ENCODE results near the gene MTUS2. TPM values are rescaled to one million over a fixed set of nuclear protein-coding genes. Genes with fewer than 3 reads are reported as not detected.

Gene MTUS2
- total RNA-seq, 1 experiment from 2014 or later: 0.11 TPM

DNA sequence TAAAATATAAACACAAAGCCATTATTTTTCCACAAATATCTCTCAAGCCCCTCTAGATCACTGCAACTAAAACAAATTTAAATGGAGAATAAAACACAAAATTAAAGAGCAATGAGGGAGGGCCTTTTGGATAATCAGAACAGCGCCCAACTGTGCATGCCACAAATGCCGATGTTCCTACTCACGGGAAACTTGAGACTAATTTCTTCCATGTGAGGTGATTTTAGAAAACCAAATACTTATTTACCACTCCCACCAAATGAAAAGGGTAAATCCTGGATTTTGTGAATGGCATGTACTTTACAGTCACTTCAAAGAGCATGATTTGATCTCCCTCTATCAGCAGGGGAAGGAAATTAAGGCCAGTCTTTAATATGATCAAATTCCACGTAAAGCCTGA is 700.5 kb downstream of the MTUS2 start:
- DNase-seq (ENCODE audit: low spot score): peak; percentile 73
- Histone ChIP-seq H3K36me3 (ENCODE audit: insufficient read depth, low read length, poor library complexity, severe bottlenecking) (peaks cover 69% of the 10 kb centered on the region), H3K9me3 (ENCODE audit: low read depth, low read length, poor library complexity, severe bottlenecking) (no peaks in the 10 kb centered on the region), H3K27me3 (replicated peaks; ENCODE audit: insufficient read depth, low read depth, low read length, poor library complexity) (no peaks in the 10 kb centered on the region), H3K4me3 (ENCODE audit: low read depth, low read length, poor library complexity, severe bottlenecking) (no peak overlapping the region), H3K27ac (ENCODE audit: low read depth, low read length, poor library complexity, severe bottlenecking) (no peak overlapping the region), H3K4me1 (ENCODE audit: insufficient read depth, low read length, poor library complexity, severe bottlenecking) (peaks cover 4% of the 10 kb centered on the region)
- POLR2A ChIA-PET (ENCODE audit: low non-redundant PET): no interaction called here
- no TSS peak for BruUV-seq (replicated peaks)
- CTCF ChIA-PET: no interaction called here
- intact Hi-C loops (cut with micrococcal nuclease; ENCODE audit: unreplicated experiment): no loop called here
- no peak for TF ChIP-seq EZH2 (IDR thresholded peaks at IDR 0.05; ENCODE audit: borderline replicate concordance, low read depth, low read length, poor library complexity, severe bottlenecking)
- TF ChIP-seq, protein P1, sequence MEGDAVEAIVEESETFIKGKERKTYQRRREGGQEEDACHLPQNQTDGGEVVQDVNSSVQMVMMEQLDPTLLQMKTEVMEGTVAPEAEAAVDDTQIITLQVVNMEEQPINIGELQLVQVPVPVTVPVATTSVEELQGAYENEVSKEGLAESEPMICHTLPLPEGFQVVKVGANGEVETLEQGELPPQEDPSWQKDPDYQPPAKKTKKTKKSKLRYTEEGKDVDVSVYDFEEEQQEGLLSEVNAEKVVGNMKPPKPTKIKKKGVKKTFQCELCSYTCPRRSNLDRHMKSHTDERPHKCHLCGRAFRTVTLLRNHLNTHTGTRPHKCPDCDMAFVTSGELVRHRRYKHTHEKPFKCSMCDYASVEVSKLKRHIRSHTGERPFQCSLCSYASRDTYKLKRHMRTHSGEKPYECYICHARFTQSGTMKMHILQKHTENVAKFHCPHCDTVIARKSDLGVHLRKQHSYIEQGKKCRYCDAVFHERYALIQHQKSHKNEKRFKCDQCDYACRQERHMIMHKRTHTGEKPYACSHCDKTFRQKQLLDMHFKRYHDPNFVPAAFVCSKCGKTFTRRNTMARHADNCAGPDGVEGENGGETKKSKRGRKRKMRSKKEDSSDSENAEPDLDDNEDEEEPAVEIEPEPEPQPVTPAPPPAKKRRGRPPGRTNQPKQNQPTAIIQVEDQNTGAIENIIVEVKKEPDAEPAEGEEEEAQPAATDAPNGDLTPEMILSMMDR (conservative IDR thresholded peaks at IDR 0.05; ENCODE audit: low read depth, low read length): no peak

DNA sequence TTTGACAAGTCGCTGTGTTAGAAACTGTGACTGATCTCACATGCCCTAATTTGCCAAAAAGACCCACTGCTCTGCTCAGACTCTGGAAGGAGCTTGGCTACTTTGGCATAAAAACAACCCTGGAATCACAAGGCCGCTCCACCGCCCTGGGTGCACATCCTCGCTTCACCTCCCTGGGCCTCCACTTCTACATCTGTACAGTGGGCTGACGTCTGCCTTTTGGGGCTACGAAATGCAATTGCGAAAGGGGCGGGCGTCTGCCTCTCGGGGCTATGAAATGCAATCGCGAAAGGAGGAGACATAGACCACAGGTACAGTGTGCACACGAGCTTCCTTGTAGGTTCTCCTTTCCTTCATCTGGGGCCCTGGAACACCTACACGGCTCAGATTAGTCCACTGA is 701.2 kb downstream of the MTUS2 start:
- Histone ChIP-seq H3K36me3 (ENCODE audit: insufficient read depth, low read length, poor library complexity, severe bottlenecking) (peaks cover 63% of the 10 kb centered on the region), H3K27ac (ENCODE audit: low read depth, low read length, poor library complexity, severe bottlenecking) (no peak overlapping the region), H3K9me3 (ENCODE audit: low read depth, low read length, poor library complexity, severe bottlenecking) (no peaks in the 10 kb centered on the region), H3K4me3 (ENCODE audit: low read depth, low read length, poor library complexity, severe bottlenecking) (no peak overlapping the region), H3K27me3 (replicated peaks; ENCODE audit: insufficient read depth, low read depth, low read length, poor library complexity) (no peaks in the 10 kb centered on the region), H3K4me1 (ENCODE audit: insufficient read depth, low read length, poor library complexity, severe bottlenecking) (peaks cover 4% of the 10 kb centered on the region)
- no peak for TF ChIP-seq EZH2 (IDR thresholded peaks at IDR 0.05; ENCODE audit: borderline replicate concordance, low read depth, low read length, poor library complexity, severe bottlenecking)
- TF ChIP-seq, protein P1 (conservative IDR thresholded peaks at IDR 0.05; ENCODE audit: low read depth, low read length): no peak
- ChIA-PET POLR2A (ENCODE audit: low non-redundant PET) (no interaction called here), CTCF (no interaction called here)
- intact Hi-C loops (cut with micrococcal nuclease; ENCODE audit: unreplicated experiment): no loop called here
- no peak for DNase-seq (ENCODE audit: low spot score)
- BruUV-seq (replicated peaks): no TSS peak

DNA sequence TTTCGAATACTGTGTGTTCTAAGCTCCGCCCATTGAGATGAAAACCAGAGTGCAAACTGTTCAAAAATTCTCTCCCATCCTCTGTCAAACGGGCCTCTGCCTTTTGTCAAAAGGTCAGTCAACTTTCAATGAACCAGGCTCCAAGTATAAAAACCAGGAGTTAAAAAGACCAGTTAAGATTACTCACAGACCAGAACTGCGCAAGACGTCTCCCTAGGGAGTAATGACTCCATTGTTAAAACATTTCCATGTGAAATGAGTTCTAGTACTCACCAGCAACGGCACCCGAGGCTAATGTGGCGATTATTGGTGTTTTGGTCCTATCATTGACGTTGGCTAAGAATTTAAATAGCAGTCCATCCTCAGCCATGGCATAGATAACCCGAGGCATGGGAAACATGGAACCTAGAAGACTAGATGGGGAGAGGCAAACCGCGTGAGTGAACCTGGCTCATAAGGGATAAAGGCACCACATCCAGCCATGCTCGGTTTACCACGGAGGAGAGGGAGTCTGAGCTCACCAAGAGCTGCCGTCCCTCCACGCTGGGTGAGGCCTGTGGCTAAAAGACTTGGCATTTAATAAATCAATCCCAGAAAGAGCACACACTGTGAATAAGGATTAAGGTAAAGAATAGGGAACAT is 702.0 kb downstream of the MTUS2 start:
- no peak overlapping the region for H3K4me3 ChIP-seq (ENCODE audit: low read depth, low read length, poor library complexity, severe bottlenecking)
- peaks cover 59% of the 10 kb centered on the region for H3K36me3 ChIP-seq (ENCODE audit: insufficient read depth, low read length, poor library complexity, severe bottlenecking)
- no peak for TF ChIP-seq EZH2 (IDR thresholded peaks at IDR 0.05; ENCODE audit: borderline replicate concordance, low read depth, low read length, poor library complexity, severe bottlenecking)
- no TSS peak for BruUV-seq (replicated peaks)
- no peaks in the 10 kb centered on the region for H3K27me3 ChIP-seq (replicated peaks; ENCODE audit: insufficient read depth, low read depth, low read length, poor library complexity)
- no peak overlapping the region for H3K27ac ChIP-seq (ENCODE audit: low read depth, low read length, poor library complexity, severe bottlenecking)
- ChIA-PET POLR2A (ENCODE audit: low non-redundant PET) (no interaction called here), CTCF (interaction anchor here (0.6 kb wide), 1 partner anchor 50 kb away, joined by 3 read pairs; no protein-coding TSS in a partner anchor)
- intact Hi-C loops (cut with micrococcal nuclease; ENCODE audit: unreplicated experiment): no loop called here
- DNase-seq (ENCODE audit: low spot score): peak; percentile 57
- no peaks in the 10 kb centered on the region for H3K9me3 ChIP-seq (ENCODE audit: low read depth, low read length, poor library complexity, severe bottlenecking)
- peaks cover 4% of the 10 kb centered on the region for H3K4me1 ChIP-seq (ENCODE audit: insufficient read depth, low read length, poor library complexity, severe bottlenecking)
